DMS53 (cell line): ENCODE results near the gene CREB3.
A peak's percentile ranks its signal among the peaks of the same experiment; 100 is the strongest.

Experiments
- DNase-seq: peaks from one replicate; lab custom pipeline; 2025; lab: John Stamatoyannopoulos, UW

The CREB3 gene

GRCh38 chr9:35702696-35703095 lies 29.8 kb upstream of the CREB3 start:
- no peak for DNase-seq

GRCh38 chr9:35703906-35704672 lies 28.4 kb upstream of the CREB3 start:
- DNase-seq = no peak

DNA sequence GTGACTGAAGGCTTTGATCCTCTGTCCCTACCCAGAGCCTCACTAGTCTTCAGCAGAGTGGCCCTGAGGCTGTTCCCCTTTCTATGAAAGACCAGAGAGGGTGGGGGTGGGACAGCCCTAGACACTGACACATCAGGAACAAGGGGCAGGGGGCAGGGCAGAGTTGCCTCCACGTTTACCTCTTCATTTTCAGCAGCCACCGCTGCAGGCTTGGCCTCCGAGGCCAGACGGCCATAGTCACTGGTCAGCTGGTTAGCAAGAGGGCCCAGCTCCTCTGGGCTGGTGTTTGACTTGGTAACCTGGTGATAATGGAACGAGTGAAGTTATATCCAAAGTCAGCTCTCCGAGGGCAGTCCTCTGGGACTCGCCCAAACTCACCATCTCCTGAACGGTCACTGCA lies 27.1 kb upstream of the CREB3 start:
- DNase-seq = no peak

DNA sequence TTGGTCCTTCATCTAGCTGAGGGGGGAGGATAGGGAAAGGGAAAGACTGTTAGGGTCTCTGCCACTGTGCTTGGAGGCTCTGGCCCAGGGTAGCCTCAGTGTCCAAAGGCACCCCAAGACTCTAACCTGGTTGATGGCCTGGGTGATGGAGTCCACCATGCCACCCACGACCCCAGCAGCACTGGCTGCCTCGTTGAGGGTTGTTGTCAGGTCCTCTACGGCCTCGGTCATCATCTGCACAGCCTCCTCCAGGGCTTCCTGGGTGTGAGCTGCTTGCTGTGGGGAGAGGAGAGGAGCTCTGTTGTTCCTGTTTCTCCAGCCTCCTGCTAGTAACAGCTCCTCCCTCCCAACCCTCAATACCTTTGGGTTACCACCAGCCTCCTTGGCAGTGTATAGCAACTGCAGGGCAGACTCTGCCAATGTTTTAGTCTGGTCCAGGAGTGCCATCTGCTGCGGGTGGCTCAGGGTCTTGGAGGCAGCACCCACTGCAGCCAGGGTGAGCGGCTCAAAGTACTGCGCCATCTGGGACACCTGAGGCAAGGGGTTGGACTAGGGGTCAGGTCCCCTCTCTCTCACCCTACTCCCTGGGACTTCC lies 26.5 kb upstream of the CREB3 start:
- DNase-seq = no peak

DNA sequence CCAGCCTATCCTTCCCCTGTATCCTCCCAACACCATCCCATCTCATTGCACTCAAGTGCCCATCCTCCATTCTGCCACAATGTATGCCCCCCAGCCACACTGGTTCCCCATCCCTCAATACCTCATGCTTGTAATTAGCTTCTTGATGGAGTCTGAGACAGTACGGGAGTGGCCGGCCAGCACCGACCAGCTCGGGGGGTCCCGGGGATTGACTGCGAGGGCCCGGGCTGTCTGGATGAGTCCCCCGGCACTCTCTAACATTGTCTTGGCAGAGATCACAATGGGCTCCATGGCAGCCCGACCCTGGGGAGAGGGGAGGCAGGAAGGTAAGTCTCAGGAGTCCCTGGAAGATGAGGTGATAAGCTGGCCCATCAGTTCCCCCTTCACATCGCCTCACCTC lies 25.5 kb upstream of the CREB3 start:
- DNase-seq = no peak

GRCh38 chr9:35708146-35708545 lies 24.3 kb upstream of the CREB3 start:
- no peak for DNase-seq

DNA sequence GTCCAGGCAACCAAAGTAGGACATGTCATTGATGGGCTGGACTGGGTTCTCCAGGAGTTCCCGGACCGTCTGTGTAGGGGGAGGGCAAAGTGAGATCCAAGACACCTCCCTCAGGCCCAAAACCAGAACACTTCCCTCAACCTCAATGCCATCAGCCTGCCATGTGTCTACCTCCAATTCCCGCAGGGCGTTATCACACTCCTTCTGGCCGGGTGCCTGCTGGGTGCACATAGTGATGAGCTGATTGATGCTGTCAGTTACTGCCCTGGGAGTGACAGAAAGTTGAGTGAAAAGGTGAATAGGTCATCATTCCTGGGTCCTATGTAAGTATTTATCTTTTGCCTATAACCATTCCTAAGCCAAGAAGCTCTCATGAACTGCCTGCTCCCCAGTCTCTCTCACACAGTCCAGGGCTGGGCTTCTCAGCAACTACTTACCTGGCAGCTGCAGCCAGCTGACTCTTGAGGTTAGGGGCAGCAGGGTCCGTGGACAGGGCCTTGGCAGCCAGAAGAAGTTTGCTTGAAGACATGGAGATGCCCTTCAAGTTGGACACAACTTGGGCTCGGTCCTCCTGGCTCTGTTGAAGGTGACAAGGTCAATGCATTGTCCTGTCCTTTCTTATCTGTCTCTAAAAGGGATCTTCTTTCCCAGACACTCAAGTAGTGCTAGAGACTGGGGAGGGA lies 21.5 kb upstream of the CREB3 start:
- DNase-seq = no peak

DNA sequence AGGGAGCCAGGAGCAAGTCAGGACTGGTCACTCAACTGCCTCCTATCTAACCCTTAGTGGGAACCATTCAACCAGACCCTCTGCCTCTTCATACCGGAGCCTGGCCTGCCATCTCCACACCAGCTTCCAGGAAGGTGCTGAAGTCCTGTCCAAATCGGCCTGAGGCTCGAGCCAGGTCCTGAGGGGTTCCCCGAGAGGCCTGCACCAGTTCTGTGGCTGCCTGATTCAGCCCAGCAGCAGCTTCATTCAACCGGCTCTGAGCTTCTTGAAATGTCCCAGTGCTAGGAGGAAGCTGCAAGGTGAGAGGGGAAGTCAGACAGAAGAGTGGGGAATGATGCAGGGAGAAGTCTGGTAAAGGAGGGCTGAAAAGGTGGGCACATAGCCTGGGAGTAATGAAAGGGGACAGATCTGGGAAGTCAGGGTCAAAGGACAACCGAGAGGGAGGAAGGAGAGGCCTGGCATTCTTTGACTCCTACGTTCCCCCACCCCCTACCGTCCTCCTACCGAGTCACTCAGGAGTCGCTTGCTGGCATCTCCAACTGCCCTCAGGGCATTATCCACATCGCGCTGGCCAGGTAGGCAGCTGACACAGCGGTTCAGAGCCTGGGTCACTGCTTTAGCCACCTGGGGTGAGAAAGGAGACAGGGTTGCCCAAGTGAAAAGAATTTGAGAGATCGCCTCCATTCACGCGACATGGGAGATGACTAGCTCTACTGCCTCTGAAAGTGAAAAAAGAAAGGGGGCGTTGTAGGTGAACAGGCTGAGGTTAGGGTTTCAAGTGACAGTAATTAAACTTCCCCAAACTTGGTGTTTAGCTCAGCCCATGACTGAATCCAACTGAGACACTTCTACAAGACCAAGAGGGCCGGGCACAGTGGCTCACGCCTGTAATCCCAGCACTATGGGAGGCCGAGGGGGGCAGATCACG lies 20.7 kb upstream of the CREB3 start:
- no peak for DNase-seq

DNA sequence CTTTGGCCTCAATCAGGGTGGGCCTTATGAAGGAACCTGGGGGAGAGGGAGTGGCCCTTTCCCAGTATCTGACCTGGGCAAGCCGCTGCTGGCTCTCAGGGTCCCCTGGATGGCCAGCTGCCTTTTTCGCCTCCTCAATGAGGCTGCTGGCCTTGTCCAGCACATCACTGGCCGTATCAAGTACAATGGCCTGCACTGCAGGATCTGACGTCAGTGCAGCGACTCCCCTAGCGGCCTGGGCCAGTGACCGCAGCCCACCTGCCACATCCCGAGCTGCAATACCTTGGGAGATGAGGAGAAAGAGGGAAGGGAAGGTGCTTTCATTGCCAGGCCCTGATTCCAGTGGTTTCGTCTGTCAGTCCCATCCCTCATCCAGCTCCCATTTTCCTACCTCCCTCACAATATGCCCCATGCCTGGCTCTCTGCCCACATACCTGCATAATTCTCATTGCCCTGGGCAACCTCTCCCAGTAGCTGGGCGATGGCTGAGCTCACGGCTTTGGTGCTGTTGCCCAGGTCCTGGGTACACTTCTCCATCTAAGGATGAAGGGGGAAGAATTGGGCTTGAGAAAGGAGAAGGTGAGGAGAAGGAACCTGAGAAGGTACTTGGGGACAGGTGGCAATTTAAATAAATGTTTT lies 19.6 kb upstream of the CREB3 start:
- DNase-seq = no peak

- DNase-seq = no peak
Measured at GRCh38 chr9:35713578-35713977, 18.9 kb upstream of the CREB3 start.

DNA sequence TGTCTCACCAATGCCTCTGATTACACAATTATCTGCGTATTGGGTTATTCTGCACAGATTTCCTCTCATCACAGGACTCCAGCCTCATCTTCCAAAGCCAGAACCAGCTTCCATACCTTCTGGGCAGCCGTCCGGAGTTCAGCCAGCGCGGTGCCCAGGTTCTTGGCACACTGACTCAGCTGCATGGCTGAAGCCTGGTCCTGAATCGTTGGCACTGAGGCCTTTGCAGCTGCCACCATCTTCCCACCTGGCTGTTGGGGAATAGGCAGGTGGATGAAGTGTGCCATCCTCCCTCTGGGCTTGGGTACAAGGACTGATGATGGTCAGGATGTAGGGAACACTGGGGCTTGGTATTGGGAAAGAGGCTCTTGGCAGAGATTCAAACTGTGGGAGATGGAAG lies 18.3 kb upstream of the CREB3 start:
- DNase-seq = no peak

DNA sequence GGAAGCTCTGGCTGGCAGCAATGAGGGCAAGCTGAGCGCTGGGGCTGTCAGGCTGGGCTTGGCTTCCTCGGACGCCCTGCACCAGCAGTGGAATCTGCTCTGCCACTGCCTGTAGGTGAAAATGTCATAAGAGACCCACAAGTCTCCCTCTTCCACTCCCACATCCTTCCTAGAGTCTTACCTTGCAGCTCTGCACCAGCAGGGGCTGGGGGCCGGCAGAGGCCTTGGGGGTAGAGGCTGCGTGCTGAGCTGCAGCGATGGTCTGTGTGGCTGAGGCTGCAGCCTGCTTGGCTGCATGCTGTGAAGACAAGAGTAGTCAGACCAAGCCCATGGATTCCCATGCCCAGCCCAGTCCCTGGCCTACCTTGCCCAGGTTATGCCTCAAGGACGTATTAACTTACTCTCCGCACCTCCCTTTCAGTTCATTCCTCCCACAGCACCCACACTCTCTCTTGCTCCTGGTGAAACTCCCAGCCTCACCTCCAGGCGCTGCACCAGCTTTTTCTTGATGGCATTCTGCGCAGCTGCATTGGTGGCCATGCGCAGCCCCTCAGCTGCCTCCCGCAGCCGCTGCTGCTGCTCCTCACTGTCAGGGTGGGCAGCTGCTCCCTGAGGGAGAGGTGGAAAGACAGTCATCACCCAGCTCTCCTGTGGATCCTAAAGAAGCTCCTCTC lies 17.8 kb upstream of the CREB3 start:
- DNase-seq = no peak

GRCh38 chr9:35716230-35716629 lies 16.2 kb upstream of the CREB3 start:
- peak; percentile 9 for DNase-seq

GRCh38 chr9:35717132-35717870 lies 15.2 kb upstream of the CREB3 start:
- no peak for DNase-seq

DNA sequence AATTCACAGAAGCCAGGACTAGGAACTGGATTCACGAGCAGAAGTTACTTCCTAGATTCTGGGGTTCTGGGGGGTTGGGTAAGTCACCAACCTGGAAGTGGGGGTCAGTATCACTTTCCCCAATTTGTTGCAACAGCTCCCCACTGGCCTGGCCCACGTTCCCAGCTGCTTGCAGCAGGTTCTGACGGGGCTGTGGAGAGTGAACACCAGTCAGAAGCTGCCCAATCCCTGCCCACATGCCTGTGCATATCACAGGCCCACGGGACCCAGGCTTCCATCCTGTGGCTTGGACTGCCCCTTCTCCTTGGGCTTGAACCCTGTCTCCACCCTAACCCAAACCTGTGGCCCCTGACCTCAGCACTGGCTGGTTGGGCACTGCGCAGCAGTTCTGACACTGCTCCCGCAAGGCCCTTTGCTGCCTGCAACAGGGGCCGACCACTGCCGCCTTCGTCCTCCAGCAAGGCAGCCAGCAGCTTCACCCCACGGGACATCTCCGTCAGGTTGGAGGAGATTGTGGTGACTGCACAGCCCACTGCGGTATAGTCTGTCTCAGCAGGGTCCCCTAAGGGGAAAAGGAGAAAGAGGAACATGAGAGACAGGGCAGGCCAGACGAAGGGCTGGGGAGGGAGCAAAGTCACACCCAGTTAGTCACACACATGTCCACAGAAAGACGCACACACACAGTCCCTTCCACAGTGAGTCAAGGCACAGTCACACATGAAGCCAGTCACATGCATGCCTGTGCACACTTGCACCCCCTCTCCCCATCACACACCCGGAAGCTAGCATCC lies 13.6 kb upstream of the CREB3 start:
- no peak for DNase-seq

- no peak for DNase-seq
Measured at GRCh38 chr9:35719546-35719945, 12.9 kb upstream of the CREB3 start.

GRCh38 chr9:35723426-35723825 lies 9.0 kb upstream of the CREB3 start:
- no peak for DNase-seq

- no peak for DNase-seq
Measured at GRCh38 chr9:35723908-35724307, 8.6 kb upstream of the CREB3 start.

DNA sequence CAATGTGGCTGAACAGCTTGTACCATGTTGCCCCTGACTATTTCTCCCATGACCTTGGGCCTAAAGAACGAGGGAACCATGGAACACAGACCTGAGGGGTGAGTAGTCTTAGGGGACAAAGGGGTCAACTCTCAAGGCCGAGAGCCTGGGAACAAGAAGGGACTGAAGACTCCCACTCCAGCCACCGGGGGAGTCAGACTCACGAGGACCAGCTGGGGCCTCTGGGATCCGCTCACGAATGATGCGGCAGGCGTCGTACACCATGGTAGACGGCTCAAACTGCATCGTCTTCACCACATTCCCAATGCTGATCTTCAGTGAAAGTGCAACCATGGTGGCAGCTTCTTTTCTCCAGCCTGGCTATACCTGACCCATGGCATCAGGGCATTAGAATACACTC lies 7.1 kb upstream of the CREB3 start:
- DNase-seq = no peak

DNA sequence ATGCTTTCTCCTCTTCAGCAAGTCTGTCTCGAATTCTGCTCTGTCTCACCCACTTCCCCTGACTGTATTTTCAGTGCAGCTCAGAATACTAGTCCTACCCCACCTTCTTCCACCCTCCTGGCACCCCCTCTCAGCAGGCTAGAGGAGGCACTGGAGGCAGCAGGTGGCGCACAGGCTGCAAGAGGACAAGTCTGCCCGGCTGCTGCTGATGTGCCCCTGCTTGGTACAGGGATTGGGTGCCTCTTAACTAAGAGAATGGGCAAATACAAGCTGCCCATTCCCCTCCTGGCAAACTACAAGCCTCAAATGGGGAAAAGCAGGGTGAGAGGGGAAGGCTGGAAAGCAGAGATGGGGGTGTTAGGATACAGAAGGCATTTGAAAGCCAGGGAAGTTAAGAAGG lies 5.5 kb upstream of the CREB3 start:
- peak; percentile 13 for DNase-seq
